ENCODE data around the gene VSTM2L. TPM values are rescaled to one million over a fixed set of nuclear protein-coding genes. Genes with fewer than 3 reads are reported as not detected.

The VSTM2L gene
- total RNA-seq, 1 donor from 2014 or later: 7.3 TPM

- Mint-ChIP-seq H3K4me1 (ENCODE audit: low read depth) (no peaks in the 10 kb centered on the region), H3K9me3 (ENCODE audit: low read depth) (no peaks in the 10 kb centered on the region), H3K36me3 (ENCODE audit: low read depth) (peaks cover 30% of the 10 kb centered on the region), H3K27ac (ENCODE audit: unreplicated experiment) (no peak overlapping the region), H3K27me3 (ENCODE audit: low read depth) (no peaks in the 10 kb centered on the region), H3K4me3 (ENCODE audit: unreplicated experiment) (no peak overlapping the region)
- TF ChIP-seq CTCF (IDR thresholded peaks at IDR 0.05): no peak
- DNase-seq (ENCODE audit: low spot score): no peak
Observed at GRCh38 chr20:37863289-37863688, 39.6 kb upstream of the VSTM2L start.

- Mint-ChIP-seq H3K9me3 (ENCODE audit: low read depth) (no peaks in the 10 kb centered on the region), H3K27ac (ENCODE audit: unreplicated experiment) (no peak overlapping the region), H3K36me3 (ENCODE audit: low read depth) (peaks cover 30% of the 10 kb centered on the region), H3K27me3 (ENCODE audit: low read depth) (no peaks in the 10 kb centered on the region), H3K4me1 (ENCODE audit: low read depth) (peaks cover 4% of the 10 kb centered on the region), H3K4me3 (ENCODE audit: unreplicated experiment) (no peak overlapping the region)
- no peak for DNase-seq (ENCODE audit: low spot score)
- TF ChIP-seq CTCF (IDR thresholded peaks at IDR 0.05): no peak
Observed at GRCh38 chr20:37864298-37864697, 38.6 kb upstream of the VSTM2L start.

- TF ChIP-seq CTCF (IDR thresholded peaks at IDR 0.05): no peak
- H3K27ac Mint-ChIP-seq (ENCODE audit: unreplicated experiment): no peak overlapping the region
- no peaks in the 10 kb centered on the region for H3K27me3 Mint-ChIP-seq (ENCODE audit: low read depth)
- peak; percentile 53 for DNase-seq (ENCODE audit: low spot score)
- H3K4me3 Mint-ChIP-seq (ENCODE audit: unreplicated experiment): no peak overlapping the region
- no peaks in the 10 kb centered on the region for H3K9me3 Mint-ChIP-seq (ENCODE audit: low read depth)
- H3K4me1 Mint-ChIP-seq (ENCODE audit: low read depth): peaks cover 7% of the 10 kb centered on the region
- peaks cover 33% of the 10 kb centered on the region for H3K36me3 Mint-ChIP-seq (ENCODE audit: low read depth)
Observed at GRCh38 chr20:37866051-37866450, 36.9 kb upstream of the VSTM2L start.

- H3K27ac Mint-ChIP-seq (ENCODE audit: unreplicated experiment): no peak overlapping the region
- peaks cover 7% of the 10 kb centered on the region for H3K4me1 Mint-ChIP-seq (ENCODE audit: low read depth)
- H3K27me3 Mint-ChIP-seq (ENCODE audit: low read depth): no peaks in the 10 kb centered on the region
- DNase-seq (ENCODE audit: low spot score): peak; percentile 39
- no peaks in the 10 kb centered on the region for H3K9me3 Mint-ChIP-seq (ENCODE audit: low read depth)
- peaks cover 23% of the 10 kb centered on the region for H3K36me3 Mint-ChIP-seq (ENCODE audit: low read depth)
- H3K4me3 Mint-ChIP-seq (ENCODE audit: unreplicated experiment): no peak overlapping the region
- TF ChIP-seq CTCF (IDR thresholded peaks at IDR 0.05): no peak
Observed at GRCh38 chr20:37867289-37868195, 35.4 kb upstream of the VSTM2L start.

- DNase-seq (ENCODE audit: low spot score): no peak
- H3K9me3 Mint-ChIP-seq (ENCODE audit: low read depth): no peaks in the 10 kb centered on the region
- no peak for TF ChIP-seq CTCF (IDR thresholded peaks at IDR 0.05)
- H3K4me3 Mint-ChIP-seq (ENCODE audit: unreplicated experiment): no peak overlapping the region
- no peak overlapping the region for H3K27ac Mint-ChIP-seq (ENCODE audit: unreplicated experiment)
- H3K36me3 Mint-ChIP-seq (ENCODE audit: low read depth): peaks cover 15% of the 10 kb centered on the region
- no peaks in the 10 kb centered on the region for H3K27me3 Mint-ChIP-seq (ENCODE audit: low read depth)
- H3K4me1 Mint-ChIP-seq (ENCODE audit: low read depth): peaks cover 7% of the 10 kb centered on the region
Observed at GRCh38 chr20:37868851-37869333, 34.0 kb upstream of the VSTM2L start.
